ENCODE results near the gene THRSP.

THRSP gene

GRCh38 chr11:78061088-78061920 lies 2.4 kb upstream of the THRSP start:
- DNase-seq, result no peak
- peak overlapping the region; percentile 83 for H3K27ac Mint-ChIP-seq
- no peak for TF ChIP-seq CTCF (IDR thresholded peaks at IDR 0.05)
- peaks cover 29% of the 10 kb centered on the region for H3K4me1 Mint-ChIP-seq
- peaks cover under 1% of the 10 kb centered on the region for H3K36me3 Mint-ChIP-seq (ENCODE audit: low read depth)
- H3K27me3 Mint-ChIP-seq (ENCODE audit: low read depth, poor library complexity), result no peaks in the 10 kb centered on the region
- H3K4me3 Mint-ChIP-seq, result no peak overlapping the region
- no peaks in the 10 kb centered on the region for H3K9me3 Mint-ChIP-seq

- no peak for TF ChIP-seq CTCF (IDR thresholded peaks at IDR 0.05)
- Mint-ChIP-seq H3K9me3 (no peaks in the 10 kb centered on the region), H3K27ac (peak overlapping the region; percentile 83), H3K36me3 (ENCODE audit: low read depth) (peaks cover 4% of the 10 kb centered on the region), H3K4me1 (peaks cover 29% of the 10 kb centered on the region), H3K27me3 (ENCODE audit: low read depth, poor library complexity) (no peaks in the 10 kb centered on the region), H3K4me3 (no peak overlapping the region)
- DNase-seq, result no peak
These were observed 1.7 kb upstream of the THRSP start for GRCh38 chr11:78061921-78062311.

- Mint-ChIP-seq H3K36me3 (ENCODE audit: low read depth) (peaks cover 11% of the 10 kb centered on the region), H3K4me3 (no peak overlapping the region), H3K27me3 (ENCODE audit: low read depth, poor library complexity) (no peaks in the 10 kb centered on the region), H3K9me3 (no peaks in the 10 kb centered on the region), H3K27ac (no peak overlapping the region), H3K4me1 (peaks cover 29% of the 10 kb centered on the region)
- no peak for DNase-seq
- TF ChIP-seq CTCF (IDR thresholded peaks at IDR 0.05), result no peak
These were observed 990 bp upstream of the THRSP start for GRCh38 chr11:78062671-78063070.

GRCh38 chr11:78065203-78065602 lies 1.5 kb downstream of the THRSP start:
- no peak for TF ChIP-seq CTCF (IDR thresholded peaks at IDR 0.05)
- Mint-ChIP-seq H3K36me3 (ENCODE audit: low read depth) (peaks cover 32% of the 10 kb centered on the region), H3K9me3 (no peaks in the 10 kb centered on the region), H3K4me1 (peaks cover 24% of the 10 kb centered on the region), H3K27me3 (ENCODE audit: low read depth, poor library complexity) (no peaks in the 10 kb centered on the region), H3K27ac (no peak overlapping the region), H3K4me3 (no peak overlapping the region)
- no peak for DNase-seq

GRCh38 chr11:78066471-78066870 lies 2.8 kb downstream of the THRSP start:
- DNase-seq, result no peak
- no peak overlapping the region for H3K4me3 Mint-ChIP-seq
- H3K36me3 Mint-ChIP-seq (ENCODE audit: low read depth), result peaks cover 40% of the 10 kb centered on the region
- peaks cover 17% of the 10 kb centered on the region for H3K4me1 Mint-ChIP-seq
- peak overlapping the region; percentile 85 for H3K27ac Mint-ChIP-seq
- H3K9me3 Mint-ChIP-seq, result no peaks in the 10 kb centered on the region
- H3K27me3 Mint-ChIP-seq (ENCODE audit: low read depth, poor library complexity), result no peaks in the 10 kb centered on the region
- TF ChIP-seq CTCF (IDR thresholded peaks at IDR 0.05), result no peak

GRCh38 chr11:78067704-78068103 lies 4.0 kb downstream of the THRSP start:
- Mint-ChIP-seq H3K4me1 (peaks cover 10% of the 10 kb centered on the region), H3K27ac (peak overlapping the region; percentile 84), H3K9me3 (no peaks in the 10 kb centered on the region), H3K4me3 (no peak overlapping the region), H3K36me3 (ENCODE audit: low read depth) (peaks cover 50% of the 10 kb centered on the region), H3K27me3 (ENCODE audit: low read depth, poor library complexity) (no peaks in the 10 kb centered on the region)
- TF ChIP-seq CTCF (IDR thresholded peaks at IDR 0.05), result no peak
- no peak for DNase-seq

Data from nephron progenitor cell (in vitro differentiated cells).